Spinal cord (tissue), 10 donors: ENCODE data around the gene TOR3A. TPM values are rescaled to one million over a fixed set of nuclear protein-coding genes. Genes with fewer than 3 reads are reported as not detected.

Experiments
- DNase-seq, 6 donors: peaks; one replicate each; pipeline versions ENCODE4 v3.0.0 to v3.0.0-alpha.2; 2013 to 2015; ENCODE audit warnings: low spot score in 6 of 6, low read depth in 4 of 6
- H3K27ac ChIP-seq: one replicate; pipeline ENCODE4 v1.5.1; 2013; ENCODE audit warnings: low read depth, low read length, control low read depth
- H3K27me3 ChIP-seq: one replicate; pipeline ENCODE4 v1.6.1; 2013; ENCODE audit warnings: low read length; ENCODE audit not compliant: control insufficient read depth, insufficient read depth
- H3K36me3 ChIP-seq: one replicate; pipeline ENCODE4 v1.6.1; 2013; ENCODE audit warnings: low read length; ENCODE audit not compliant: control insufficient read depth, insufficient read depth
- H3K4me1 ChIP-seq: one replicate; pipeline ENCODE4 v1.6.1; 2013; ENCODE audit warnings: low read length; ENCODE audit not compliant: control insufficient read depth, insufficient read depth
- H3K4me3 ChIP-seq: one replicate; pipeline ENCODE4 v1.5.1; 2013; ENCODE audit warnings: low read depth, low read length, control low read depth
- H3K9me3 ChIP-seq: one replicate; pipeline ENCODE4 v1.6.1; 2013; ENCODE audit warnings: low read length; ENCODE audit not compliant: control insufficient read depth, insufficient read depth
- WGBS: methylation state at CpG from one replicate; pipeline ENCODE4 v1.1.5; 2013; ENCODE audit warnings: missing lambda C conversion rate; ENCODE audit not compliant: insufficient coverage; 5-methylcytosine and 5-hydroxymethylcytosine counted together
- polyA plus RNA-seq, 2 donors: library from polyadenylated mRNA; unstranded; fragments of 120-200 nt; gene quantifications; one replicate each; pipeline ENCODE4 v1.2.1, GENCODE V29; 2013; ENCODE audit not compliant: insufficient read length in 2 of 2
- small RNA-seq: library from RNA; depleted of rRNA; stranded (forward); fragments of <200 nt; gene quantifications from one replicate; pipeline ENCODE3, GENCODE V24; 2014; ENCODE audit warnings: low replicate concordance
- total RNA-seq, 2 donors: library from RNA; depleted of rRNA in 1 of 2; stranded (reverse); fragments of 120-200 nt in 1 of 2; fragments of >200 nt in 1 of 2; gene quantifications; one replicate each; pipeline versions ENCODE4 v1.2.3 to v1.2.4, GENCODE V29; 2013 to 2014
- donor health status: healthy.

TOR3A gene
- total and polyA plus RNA-seq, 4 donors: 18.3 to 27.4 (median 22.5) TPM

GRCh38 chr1:179141592-179142251, 59.9 kb downstream of the TOR3A start:
- no peak for DNase-seq

DNA sequence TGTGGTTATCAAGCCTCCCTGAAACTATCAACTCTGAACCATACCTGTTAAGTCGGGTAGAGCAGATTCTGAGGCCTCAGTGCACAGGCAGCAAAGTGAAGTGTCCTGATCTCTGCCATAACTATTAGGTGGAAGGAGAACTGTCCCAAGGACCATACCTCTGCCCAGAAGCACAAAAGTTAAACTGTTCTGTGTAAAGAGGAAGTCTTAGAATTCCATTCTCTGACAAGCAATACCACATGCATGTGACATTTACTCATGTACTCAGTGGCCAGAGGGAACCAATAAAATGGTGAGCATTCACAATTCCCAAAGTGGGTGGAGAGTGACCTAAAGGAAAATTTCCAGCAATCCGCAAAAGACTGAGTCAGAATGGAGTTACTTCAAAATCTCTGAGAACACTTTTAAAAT, 61.0 kb downstream of the TOR3A start:
- no peaks in the 10 kb centered on the region for H3K27me3 ChIP-seq
- no peaks in the 10 kb centered on the region for H3K36me3 ChIP-seq
- DNase-seq: no peak
- peaks cover 3% of the 10 kb centered on the region for H3K4me1 ChIP-seq
- no CpG with 5 or more reads among the region's 2 CpGs for WGBS
- no peak overlapping the region for H3K27ac ChIP-seq
- no peak overlapping the region for H3K4me3 ChIP-seq
- no peaks in the 10 kb centered on the region for H3K9me3 ChIP-seq

More at GRCh38 chr1:179141592-179142251, 59.9 kb downstream of the TOR3A start:
- H3K36me3 ChIP-seq: no peaks in the 10 kb centered on the region
- WGBS: 51% methylated on average over 2 of the region's 4 CpGs
- no peak overlapping the region for H3K27ac ChIP-seq
- no peaks in the 10 kb centered on the region for H3K9me3 ChIP-seq
- no peaks in the 10 kb centered on the region for H3K27me3 ChIP-seq
- no peak overlapping the region for H3K4me3 ChIP-seq
- peaks cover 6% of the 10 kb centered on the region for H3K4me1 ChIP-seq

- DNase-seq: no peak
- Histone ChIP-seq H3K27me3 (no peaks in the 10 kb centered on the region), H3K36me3 (no peaks in the 10 kb centered on the region), H3K4me3 (no peak overlapping the region), H3K4me1 (no peaks in the 10 kb centered on the region), H3K9me3 (no peaks in the 10 kb centered on the region), H3K27ac (no peak overlapping the region)
- no CpG with 5 or more reads among the region's 3 CpGs for WGBS
Measured at GRCh38 chr1:179143322-179143721, 61.5 kb downstream of the TOR3A start.

GRCh38 chr1:179144626-179145025, 62.8 kb downstream of the TOR3A start:
- H3K36me3 ChIP-seq: no peaks in the 10 kb centered on the region
- no CpG with 5 or more reads among the region's 1 CpG for WGBS
- H3K27me3 ChIP-seq: no peaks in the 10 kb centered on the region
- H3K4me1 ChIP-seq: no peaks in the 10 kb centered on the region
- no peak overlapping the region for H3K27ac ChIP-seq
- no peak for DNase-seq
- no peak overlapping the region for H3K4me3 ChIP-seq
- peaks cover 3% of the 10 kb centered on the region for H3K9me3 ChIP-seq

GRCh38 chr1:179145521-179145920, 63.7 kb downstream of the TOR3A start:
- Histone ChIP-seq H3K9me3 (peaks cover 6% of the 10 kb centered on the region), H3K36me3 (no peaks in the 10 kb centered on the region), H3K27me3 (no peaks in the 10 kb centered on the region), H3K27ac (no peak overlapping the region), H3K4me1 (no peaks in the 10 kb centered on the region), H3K4me3 (no peak overlapping the region)
- DNase-seq: no peak
- WGBS: 98% methylated on average over 3 of the region's 3 CpGs

Small RNAs within 50 kb of the gene (small RNA-seq; reads per million reads assigned to genes)
- not detected for gene AL512326.3

Other genes starting within 250 kb of the TOR3A start
- gene ANGPTL1, start 211.0 kb upstream of the TOR3A start, total RNA-seq: 10 to 100 TPM in 1 of 2 donors, 1 to 10 TPM in 1; 8.9 to 15.3 TPM
- 1 to 10 TPM; 4.9 to 5.7 TPM for gene ANGPTL1, start 211.0 kb upstream of the TOR3A start, polyA plus RNA-seq
- gene FAM20B, start 56.2 kb upstream of the TOR3A start, total RNA-seq: 10 to 100 TPM; 33.1 to 59.0 TPM
- 10 to 100 TPM; 35.4 to 43.6 TPM for gene FAM20B, start 56.2 kb upstream of the TOR3A start, polyA plus RNA-seq
- 10 to 100 TPM; 11.5 to 22.9 TPM for gene ABL2, start 147.6 kb downstream of the TOR3A start, total RNA-seq
- gene ABL2, start 147.6 kb downstream of the TOR3A start, polyA plus RNA-seq: 10 to 100 TPM; 11.4 to 13.6 TPM
- 10 to 100 TPM; 14.3 to 19.6 TPM for gene SOAT1, start 211.7 kb downstream of the TOR3A start, total RNA-seq
- 10 to 100 TPM; 14.1 to 19.3 TPM for gene SOAT1, start 211.7 kb downstream of the TOR3A start, polyA plus RNA-seq